HepG2 (cell line): ENCODE results near the gene CSK. TPM values are rescaled to one million over a fixed set of nuclear protein-coding genes. Genes with fewer than 3 reads are reported as not detected.

ENCODE experiments used
- ATAC-seq: fragments of 200-7000 bp; cut with Tn5 transposase; 3 replicates; pipeline ENCODE4 v1.9.1; 2020; ENCODE audit warnings: mild to moderate bottlenecking, moderate library complexity
- BruUV-seq: library from RNA; stranded (reverse); fragments of 400-500 nt; replicated peaks from 2 replicates; lab custom pipeline; 2021; lab: Mats Ljungman, UMichigan
- CTCF ChIA-PET: fragments of 300-600 bp; formaldehyde crosslinking; extraction: SDS; loops from one replicate; lab custom pipeline; 2021; ENCODE audit warnings: low total read pairs, inconsistent platforms, low intra/inter-chr PET ratio; lab: Yijun Ruan, JAX
- POLR2A ChIA-PET: fragments of 350-600 bp; sonication (Branson Sonifier 250); formaldehyde crosslinking; loops from one replicate; lab custom pipeline; 2020; ENCODE audit warnings: antibody characterized with exemption, inconsistent platforms; lab: Yijun Ruan, JAX
- DNase-seq: peaks from one replicate; pipeline ENCODE4 v3.0.0-alpha.2; 2015; ENCODE audit warnings: low spot score
- FAIRE-seq: peaks from 3 replicates; lab custom pipeline; 2011; peaks lifted over from hg19 to GRCh38; lab: Jason Lieb, UNC
- H2AFZ ChIP-seq: one replicate; pipeline ENCODE4 v1.6.1; 2011; ENCODE audit warnings: low read length, inconsistent platforms
- H3K27ac ChIP-seq: fragments of 300-600 bp; 3 replicates; pipeline ENCODE4 v1.8.0; 2011; ENCODE audit warnings: mixed run types, mild to moderate bottlenecking, mixed read lengths, low read length, inconsistent platforms; ENCODE audit not compliant: insufficient read depth; ENCODE audit errors: extremely low read length
- H3K27me3 ChIP-seq, 2 experiments: fragments of 200-600 bp in 1 of 2; 2 replicates in 1 of 2; 3 replicates in 1 of 2; pipeline versions ENCODE4 v1.6.0 to v1.8.0; 2011; ENCODE audit warnings: low read length in 2 of 2, mild to moderate bottlenecking in 2 of 2, moderate library complexity in 2 of 2, inconsistent platforms in 1 of 2; ENCODE audit not compliant: insufficient read depth in 2 of 2, control insufficient read depth in 1 of 2
- H3K36me3 ChIP-seq, 2 experiments: fragments of 200-600 bp in 1 of 2; replicated peaks in 1 of 2; 2 replicates in 1 of 2; 3 replicates in 1 of 2; pipeline versions ENCODE4 v1.5.1 to v1.8.0; 2011; ENCODE audit warnings: low read length in 2 of 2, inconsistent platforms in 1 of 2; ENCODE audit not compliant: insufficient read depth in 2 of 2, control insufficient read depth in 1 of 2
- H3K4me1 ChIP-seq: 2 replicates; pipeline ENCODE4 v1.5.1; 2012; ENCODE audit warnings: low read length, inconsistent platforms; ENCODE audit not compliant: insufficient read depth
- H3K4me2 ChIP-seq: 2 replicates; pipeline ENCODE4 v1.6.0; 2011; ENCODE audit warnings: low read depth, low read length, inconsistent platforms
- H3K4me3 ChIP-seq, 3 experiments: fragments of 200-600 bp in 1 of 3; sonication (generic), shearing (Covaris generic) in 1 of 3; replicated peaks in 1 of 3; 2 replicates each; pipeline ENCODE4 v1.5.1; 2011 to 2016; ENCODE audit warnings: low read length in 3 of 3, inconsistent platforms in 2 of 3, low read depth in 2 of 3, mild to moderate bottlenecking in 2 of 3, control low read depth in 1 of 3, mixed read lengths in 1 of 3; ENCODE audit not compliant: insufficient read depth in 1 of 3
- H3K79me2 ChIP-seq: one replicate; pipeline ENCODE4 v1.6.1; 2011; ENCODE audit warnings: low read length, inconsistent platforms; ENCODE audit not compliant: insufficient read depth
- H3K9ac ChIP-seq: 2 replicates; pipeline ENCODE4 v1.6.0; 2011; ENCODE audit warnings: mild to moderate bottlenecking, low read depth, low read length, inconsistent platforms; ENCODE audit not compliant: insufficient read depth
- H3K9me3 ChIP-seq: 2 replicates; pipeline ENCODE4 v1.5.1; 2012; ENCODE audit warnings: mild to moderate bottlenecking, low read length
- H4K20me1 ChIP-seq: 2 replicates; pipeline ENCODE4 v1.6.0; 2011; ENCODE audit warnings: inconsistent platforms, mild to moderate bottlenecking, low read length, moderate library complexity; ENCODE audit not compliant: insufficient read depth
- ATF5 ChIP-seq: sonication (generic); formaldehyde crosslinking; IDR thresholded peaks from 2 replicates; pipeline ENCODE4 v1.4.0; 2020; ENCODE audit warnings: mild to moderate bottlenecking, low read depth, missing genetic modification reagents
- FIP1L1 ChIP-seq: fragments of 200-400 bp; formaldehyde crosslinking; IDR thresholded peaks from 2 replicates; pipeline ENCODE4 v1.6.1; 2018; ENCODE audit warnings: low read depth, mild to moderate bottlenecking, low read length, moderate library complexity, borderline replicate concordance; ENCODE audit not compliant: insufficient read depth
- FOXK2 ChIP-seq: fragments of 450-650 bp; IDR thresholded peaks from 2 replicates; pipeline ENCODE4 v1.6.1; 2016
- KIAA2018 ChIP-seq: sonication (generic); formaldehyde crosslinking; IDR thresholded peaks from 2 replicates; pipeline ENCODE4 v1.5.0; 2020; ENCODE audit warnings: mild to moderate bottlenecking, missing genetic modification reagents, borderline replicate concordance
- MED13 ChIP-seq: sonication (generic); formaldehyde crosslinking; IDR thresholded peaks from 2 replicates; pipeline ENCODE4 v1.5.0; 2020; ENCODE audit warnings: missing genetic modification reagents
- NFE2L2 ChIP-seq: fragments of 150-350 bp; IDR thresholded peaks from 2 replicates; pipeline ENCODE4 v1.6.1; 2014; ENCODE audit warnings: low read length
- NONO ChIP-seq, 2 experiments: fragments of 450-650 bp in 1 of 2; sonication (generic) in 1 of 2; formaldehyde crosslinking in 1 of 2; IDR thresholded peaks in 1 of 2; conservative IDR thresholded peaks in 1 of 2; 2 replicates each; pipeline versions ENCODE4 v1.6.1 to v1.8.0; 2017 to 2022; ENCODE audit warnings: mild to moderate bottlenecking in 1 of 2, missing genetic modification reagents in 1 of 2, moderate library complexity in 1 of 2
- PCBP1 ChIP-seq: fragments of 200-400 bp; formaldehyde crosslinking; IDR thresholded peaks from 2 replicates; pipeline ENCODE4 v1.6.1; 2017; ENCODE audit warnings: mild to moderate bottlenecking, low read depth, low read length, borderline replicate concordance
- POLR2G ChIP-seq: fragments of 200-400 bp; formaldehyde crosslinking; IDR thresholded peaks from 2 replicates; pipeline ENCODE4 v1.6.1; 2018; ENCODE audit warnings: mild to moderate bottlenecking, low read depth, low read length, moderate library complexity
- RBM22 ChIP-seq: fragments of 200-400 bp; formaldehyde crosslinking; optimal IDR thresholded peaks from 2 replicates; pipeline ENCODE3; 2017; ENCODE audit warnings: mild to moderate bottlenecking, low read length, moderate library complexity
- RFXAP ChIP-seq: sonication (generic); formaldehyde crosslinking; IDR thresholded peaks from 2 replicates; pipeline ENCODE4 v1.4.0; 2020; ENCODE audit warnings: missing genetic modification reagents, borderline replicate concordance
- SALL2 ChIP-seq: sonication (generic); formaldehyde crosslinking; IDR thresholded peaks from 2 replicates; pipeline ENCODE4 v1.8.1; 2023; ENCODE audit warnings: mild to moderate bottlenecking, missing genetic modification reagents, inconsistent platforms
- ZNF777 ChIP-seq: sonication (generic); formaldehyde crosslinking; IDR thresholded peaks from 2 replicates; pipeline ENCODE4 v1.4.0; 2020; ENCODE audit warnings: missing genetic modification reagents
- ZNF781 ChIP-seq: sonication (generic); formaldehyde crosslinking; IDR thresholded peaks from 2 replicates; pipeline ENCODE4 v1.5.1; 2020; ENCODE audit warnings: borderline replicate concordance, mild to moderate bottlenecking, missing genetic modification reagents; ENCODE audit errors: not compliant biosample characterization
- ZSCAN5A ChIP-seq: sonication (generic); formaldehyde crosslinking; IDR thresholded peaks from 2 replicates; pipeline ENCODE4 v1.8.0; 2022; ENCODE audit warnings: mild to moderate bottlenecking, missing genetic modification reagents, borderline replicate concordance
- WGBS: methylation state at CpG from one replicate; pipeline ENCODE4 v1.1.6; 2017; ENCODE audit warnings: low lambda C conversion rate; 5-methylcytosine and 5-hydroxymethylcytosine counted together
- in situ Hi-C: cut with HindIII; loops from 2 replicates; pipeline ENCODE4 v1.10.0; 2017; ENCODE audit warnings: low pct_unique_long_range_greater_than_20kb; ENCODE audit not compliant: extremely low pct_ligation_motif_present
- intact Hi-C: fragments of 100-400 bp; cut with micrococcal nuclease; formaldehyde crosslinking; loops from one replicate; pipeline ENCODE4 v1.10.0; 2022; ENCODE audit not compliant: unreplicated experiment
- polyA plus RNA-seq, 8 experiments: library from polyadenylated mRNA; depleted of rRNA in 3 of 8; stranded (reverse) in 7 of 8; unstranded in 1 of 8; fragments of >200 nt; fragmentation: Illumina TruSeq in 4 of 8; extraction: Trizol in 4 of 8; gene quantifications; 2 replicates each; pipeline versions ENCODE4 v1.2.1 to v1.2.3, GENCODE V29; 2011 to 2016; ENCODE audit warnings: low read depth in 4 of 8, missing spikeins in 1 of 8, mixed read lengths in 1 of 8; ENCODE audit not compliant: insufficient read depth in 1 of 8
- total RNA-seq, 5 experiments: library from RNA; depleted of rRNA; stranded (reverse); fragments of >200 nt; fragmentation: Illumina TruSeq; extraction: Trizol; gene quantifications; 2 replicates each; pipeline ENCODE4 v1.2.3, GENCODE V29; 2016; ENCODE audit warnings: low read depth in 1 of 5

The CSK gene
- total and polyA plus RNA-seq, 2 of the 13 experiments (the other 11 are each of a cell fraction or from before 2014, with no cell fraction given), result 12.5 to 21.3 TPM

GRCh38 chr15:74752531-74752930 is 29.3 kb upstream of the CSK start:
- Histone ChIP-seq H3K4me1 (peaks cover 27% of the 10 kb centered on the region), H3K27ac (no peak overlapping the region), H2AFZ (no peak overlapping the region), H3K9me3 (no peaks in the 10 kb centered on the region), H3K79me2 (no peaks in the 10 kb centered on the region), H4K20me1 (no peaks in the 10 kb centered on the region), H3K9ac (no peak overlapping the region)
- no peak for FAIRE-seq
- in situ Hi-C loops, result no loop called here
- no TSS peak for BruUV-seq
- TF ChIP-seq ZSCAN5A (CRISPR knock-in tag) (no peak), SALL2 (CRISPR knock-in tag) (no peak), NONO (IDR thresholded peaks at IDR 0.05) (no peak), NONO (CRISPR knock-in tag; conservative IDR thresholded peaks at IDR 0.05) (no peak), POLR2G (no peak), RBM22 (no peak), NFE2L2 (no peak), ZNF777 (no peak), PCBP1 (no peak), KIAA2018 (CRISPR knock-in tag) (no peak), MED13 (no peak), FOXK2 (no peak), ATF5 (CRISPR knock-in tag) (no peak), FIP1L1 (no peak), RFXAP (CRISPR knock-in tag) (no peak), ZNF781 (CRISPR knock-in tag) (no peak)
- TF ChIP-seq, all 625 proteins: peak for 0
- Histone ChIP-seq H3K27me3 (no peaks in the 10 kb centered on the region; a peak in 1 of 5 replicates), H3K4me2 (no peak overlapping the region), H3K36me3 (no peaks in the 10 kb centered on the region), H3K4me3 (no peak overlapping the region)
- ATAC-seq, result no peak
- ChIA-PET CTCF (no interaction called here), POLR2A (no interaction called here)
- 36% methylated on average over 5 of the region's 5 CpGs for WGBS
- intact Hi-C loops, result no loop called here
- DNase-seq, result no peak
